ENCODE results near the gene RABAC1. TPM values are rescaled to one million over a fixed set of nuclear protein-coding genes. Genes with fewer than 3 reads are reported as not detected.

Gene RABAC1
- polyA plus RNA-seq, 1 donor from 2014 or later: 290 TPM

DNA sequence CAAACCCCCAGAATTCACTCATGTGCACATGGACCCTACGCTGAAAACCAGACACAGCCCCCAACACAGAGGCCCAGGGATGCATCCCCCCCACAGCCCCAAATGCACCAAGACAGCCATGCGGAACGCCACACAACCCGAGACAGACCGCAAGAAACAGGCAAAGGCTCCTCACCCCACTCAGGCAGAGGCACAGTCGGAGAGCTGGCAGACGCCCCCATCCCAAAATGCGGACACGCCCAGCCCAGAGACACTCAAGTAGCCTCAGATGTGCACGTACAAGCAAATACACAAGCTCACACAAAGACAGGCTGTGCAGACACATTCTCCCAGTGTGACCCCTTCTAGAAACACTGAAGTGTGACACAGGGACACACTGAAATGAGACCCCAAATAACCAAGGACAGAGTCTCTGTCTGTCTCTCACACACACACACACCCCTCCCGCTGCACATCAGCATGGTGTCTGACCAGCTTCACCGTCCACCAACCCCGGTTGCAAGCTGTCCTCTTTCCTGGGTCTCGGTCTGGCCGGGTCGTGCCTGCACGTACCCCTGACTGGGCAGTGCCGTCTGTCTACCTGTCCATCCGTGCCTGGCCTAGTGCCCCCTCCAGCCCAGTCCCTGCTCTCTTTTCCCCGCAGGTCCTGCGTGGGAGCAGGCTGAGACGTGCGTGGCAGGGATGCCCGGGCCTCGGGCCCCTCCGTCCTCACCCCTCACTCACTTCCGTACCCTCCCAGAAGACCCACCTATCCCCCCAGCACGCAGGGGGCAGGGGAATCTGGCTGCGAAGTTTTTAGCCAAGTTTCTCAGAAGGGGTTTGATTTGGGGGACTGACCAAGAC, 47.0 kb downstream of the RABAC1 start:
- Histone ChIP-seq H3K4me3 (ENCODE audit: low read length) (no peak overlapping the region), H3K36me3 (ENCODE audit: insufficient read depth, low read length) (no peaks in the 10 kb centered on the region), H3K27ac (ENCODE audit: low read length) (no peak overlapping the region), H3F3A (ENCODE audit: insufficient read depth, low read length, poor library complexity, severe bottlenecking) (no peaks in the 10 kb centered on the region), H2AFZ (ENCODE audit: low read depth, low read length) (no peak overlapping the region), H3K79me2 (replicated peaks; ENCODE audit: insufficient read depth, low read length) (no peaks in the 10 kb centered on the region), H3K9ac (ENCODE audit: low read length) (no peak overlapping the region), H3K9me2 (ENCODE audit: insufficient read depth, low read length) (no peaks in the 10 kb centered on the region), H3K4me2 (ENCODE audit: low read length) (no peak overlapping the region), H3K27me3 (ENCODE audit: insufficient read depth, low read depth, low read length) (peaks cover 65% of the 10 kb centered on the region), H4K20me1 (ENCODE audit: insufficient read depth) (no peaks in the 10 kb centered on the region), H3K9me3 (ENCODE audit: low read length) (no peaks in the 10 kb centered on the region)
- TF ChIP-seq POLR2AphosphoS5 (IDR thresholded peaks at IDR 0.05): no peak
- no peak for TF ChIP-seq TAF1 (IDR thresholded peaks at IDR 0.05; ENCODE audit: low read depth)
- TF ChIP-seq EP300 (conservative IDR thresholded peaks at IDR 0.05; ENCODE audit: poor library complexity, severe bottlenecking): no peak
- no peak for TF ChIP-seq MXI1 (conservative IDR thresholded peaks at IDR 0.05; ENCODE audit: poor library complexity, severe bottlenecking)
- TF ChIP-seq RAD21 (conservative IDR thresholded peaks at IDR 0.05): no peak
- no peak for TF ChIP-seq SMC3 (conservative IDR thresholded peaks at IDR 0.05; ENCODE audit: poor library complexity)
- TF ChIP-seq, protein P1, sequence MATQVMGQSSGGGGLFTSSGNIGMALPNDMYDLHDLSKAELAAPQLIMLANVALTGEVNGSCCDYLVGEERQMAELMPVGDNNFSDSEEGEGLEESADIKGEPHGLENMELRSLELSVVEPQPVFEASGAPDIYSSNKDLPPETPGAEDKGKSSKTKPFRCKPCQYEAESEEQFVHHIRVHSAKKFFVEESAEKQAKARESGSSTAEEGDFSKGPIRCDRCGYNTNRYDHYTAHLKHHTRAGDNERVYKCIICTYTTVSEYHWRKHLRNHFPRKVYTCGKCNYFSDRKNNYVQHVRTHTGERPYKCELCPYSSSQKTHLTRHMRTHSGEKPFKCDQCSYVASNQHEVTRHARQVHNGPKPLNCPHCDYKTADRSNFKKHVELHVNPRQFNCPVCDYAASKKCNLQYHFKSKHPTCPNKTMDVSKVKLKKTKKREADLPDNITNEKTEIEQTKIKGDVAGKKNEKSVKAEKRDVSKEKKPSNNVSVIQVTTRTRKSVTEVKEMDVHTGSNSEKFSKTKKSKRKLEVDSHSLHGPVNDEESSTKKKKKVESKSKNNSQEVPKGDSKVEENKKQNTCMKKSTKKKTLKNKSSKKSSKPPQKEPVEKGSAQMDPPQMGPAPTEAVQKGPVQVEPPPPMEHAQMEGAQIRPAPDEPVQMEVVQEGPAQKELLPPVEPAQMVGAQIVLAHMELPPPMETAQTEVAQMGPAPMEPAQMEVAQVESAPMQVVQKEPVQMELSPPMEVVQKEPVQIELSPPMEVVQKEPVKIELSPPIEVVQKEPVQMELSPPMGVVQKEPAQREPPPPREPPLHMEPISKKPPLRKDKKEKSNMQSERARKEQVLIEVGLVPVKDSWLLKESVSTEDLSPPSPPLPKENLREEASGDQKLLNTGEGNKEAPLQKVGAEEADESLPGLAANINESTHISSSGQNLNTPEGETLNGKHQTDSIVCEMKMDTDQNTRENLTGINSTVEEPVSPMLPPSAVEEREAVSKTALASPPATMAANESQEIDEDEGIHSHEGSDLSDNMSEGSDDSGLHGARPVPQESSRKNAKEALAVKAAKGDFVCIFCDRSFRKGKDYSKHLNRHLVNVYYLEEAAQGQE (IDR thresholded peaks at IDR 0.05; ENCODE audit: borderline replicate concordance): no peak
- TF ChIP-seq EZH2 (IDR thresholded peaks at IDR 0.05; ENCODE audit: borderline replicate concordance, insufficient read depth, low read length, poor library complexity, severe bottlenecking): no peak

DNA sequence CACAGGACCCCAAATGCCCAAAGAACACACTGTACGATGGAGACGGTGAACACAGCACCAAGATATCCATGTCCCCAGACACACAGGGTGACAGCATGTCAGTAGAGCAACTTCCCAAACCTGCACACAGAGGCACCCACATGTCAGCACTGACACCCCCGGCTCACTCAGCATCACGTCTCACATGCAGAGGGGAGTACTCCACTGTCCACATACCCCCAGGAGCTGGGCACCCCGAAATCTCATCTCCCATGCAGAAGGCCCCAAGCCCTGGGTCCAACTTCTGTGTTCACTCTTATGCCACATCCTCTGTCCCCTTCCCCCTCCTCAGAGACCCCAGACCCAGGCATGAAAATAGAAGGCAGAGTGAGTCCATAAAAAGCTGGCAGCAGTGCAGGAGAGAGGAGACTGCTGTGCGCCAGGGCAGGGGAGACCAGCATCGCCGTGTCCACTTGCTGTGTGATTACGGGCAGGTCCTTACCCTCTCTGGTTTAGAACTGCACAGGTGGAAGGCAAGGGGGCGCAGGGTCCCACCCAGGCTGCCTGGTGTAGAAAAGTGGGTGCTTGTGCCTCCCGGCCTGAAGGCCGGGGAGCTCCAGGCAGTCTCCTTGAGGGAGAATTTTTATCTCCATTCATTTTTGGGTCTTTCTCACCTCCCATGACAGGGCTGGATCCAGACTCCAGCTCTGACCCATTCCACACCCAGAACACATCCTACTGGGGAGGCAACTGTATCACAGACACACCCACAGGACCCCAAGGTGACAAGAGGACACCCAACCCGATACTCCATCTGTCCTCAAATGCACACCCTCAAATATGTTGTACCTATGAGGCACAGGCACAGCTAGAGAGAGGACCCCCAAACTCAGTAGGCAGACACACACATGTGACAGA, 47.9 kb downstream of the RABAC1 start:
- Histone ChIP-seq H3K27ac (ENCODE audit: low read length) (no peak overlapping the region), H3K4me2 (ENCODE audit: low read length) (no peak overlapping the region), H3K4me3 (ENCODE audit: low read length) (no peak overlapping the region), H4K20me1 (ENCODE audit: insufficient read depth) (no peaks in the 10 kb centered on the region), H3K9me3 (ENCODE audit: low read length) (no peaks in the 10 kb centered on the region), H3K9me2 (ENCODE audit: insufficient read depth, low read length) (no peaks in the 10 kb centered on the region), H3K9ac (ENCODE audit: low read length) (no peak overlapping the region), H3F3A (ENCODE audit: insufficient read depth, low read length, poor library complexity, severe bottlenecking) (no peaks in the 10 kb centered on the region), H3K79me2 (replicated peaks; ENCODE audit: insufficient read depth, low read length) (no peaks in the 10 kb centered on the region), H3K36me3 (ENCODE audit: insufficient read depth, low read length) (no peaks in the 10 kb centered on the region), H2AFZ (ENCODE audit: low read depth, low read length) (no peak overlapping the region), H3K27me3 (ENCODE audit: insufficient read depth, low read depth, low read length) (peaks cover 56% of the 10 kb centered on the region)
- TF ChIP-seq POLR2AphosphoS5 (IDR thresholded peaks at IDR 0.05) (no peak), EP300 (conservative IDR thresholded peaks at IDR 0.05; ENCODE audit: poor library complexity, severe bottlenecking) (no peak), RAD21 (conservative IDR thresholded peaks at IDR 0.05) (no peak), TAF1 (IDR thresholded peaks at IDR 0.05; ENCODE audit: low read depth) (no peak), MXI1 (conservative IDR thresholded peaks at IDR 0.05; ENCODE audit: poor library complexity, severe bottlenecking) (no peak), SMC3 (conservative IDR thresholded peaks at IDR 0.05; ENCODE audit: poor library complexity) (no peak), EZH2 (IDR thresholded peaks at IDR 0.05; ENCODE audit: borderline replicate concordance, insufficient read depth, low read length, poor library complexity, severe bottlenecking) (no peak)
- TF ChIP-seq, protein P1 (IDR thresholded peaks at IDR 0.05; ENCODE audit: borderline replicate concordance): no peak
- TF ChIP-seq, protein P2, sequence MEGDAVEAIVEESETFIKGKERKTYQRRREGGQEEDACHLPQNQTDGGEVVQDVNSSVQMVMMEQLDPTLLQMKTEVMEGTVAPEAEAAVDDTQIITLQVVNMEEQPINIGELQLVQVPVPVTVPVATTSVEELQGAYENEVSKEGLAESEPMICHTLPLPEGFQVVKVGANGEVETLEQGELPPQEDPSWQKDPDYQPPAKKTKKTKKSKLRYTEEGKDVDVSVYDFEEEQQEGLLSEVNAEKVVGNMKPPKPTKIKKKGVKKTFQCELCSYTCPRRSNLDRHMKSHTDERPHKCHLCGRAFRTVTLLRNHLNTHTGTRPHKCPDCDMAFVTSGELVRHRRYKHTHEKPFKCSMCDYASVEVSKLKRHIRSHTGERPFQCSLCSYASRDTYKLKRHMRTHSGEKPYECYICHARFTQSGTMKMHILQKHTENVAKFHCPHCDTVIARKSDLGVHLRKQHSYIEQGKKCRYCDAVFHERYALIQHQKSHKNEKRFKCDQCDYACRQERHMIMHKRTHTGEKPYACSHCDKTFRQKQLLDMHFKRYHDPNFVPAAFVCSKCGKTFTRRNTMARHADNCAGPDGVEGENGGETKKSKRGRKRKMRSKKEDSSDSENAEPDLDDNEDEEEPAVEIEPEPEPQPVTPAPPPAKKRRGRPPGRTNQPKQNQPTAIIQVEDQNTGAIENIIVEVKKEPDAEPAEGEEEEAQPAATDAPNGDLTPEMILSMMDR (IDR thresholded peaks at IDR 0.05; ENCODE audit: poor library complexity, severe bottlenecking): no peak
